MM.1S (cell line): ENCODE results near the gene EVI2A.

Experiments used
- CTCF ChIP-seq: fragments of 300-600 bp; sonication (generic); IDR thresholded peaks from 2 replicates; pipeline ENCODE4 v1.5.1; 2016; ENCODE audit warnings: antibody characterized with exemption, low read length, mixed read lengths
- EZH2 ChIP-seq: fragments of 300-600 bp; sonication (generic); optimal IDR thresholded peaks from 2 replicates; pipeline ENCODE3; 2017; ENCODE audit warnings: low read depth, mild to moderate bottlenecking, antibody characterized with exemption, low read length, mixed read lengths

DNA sequence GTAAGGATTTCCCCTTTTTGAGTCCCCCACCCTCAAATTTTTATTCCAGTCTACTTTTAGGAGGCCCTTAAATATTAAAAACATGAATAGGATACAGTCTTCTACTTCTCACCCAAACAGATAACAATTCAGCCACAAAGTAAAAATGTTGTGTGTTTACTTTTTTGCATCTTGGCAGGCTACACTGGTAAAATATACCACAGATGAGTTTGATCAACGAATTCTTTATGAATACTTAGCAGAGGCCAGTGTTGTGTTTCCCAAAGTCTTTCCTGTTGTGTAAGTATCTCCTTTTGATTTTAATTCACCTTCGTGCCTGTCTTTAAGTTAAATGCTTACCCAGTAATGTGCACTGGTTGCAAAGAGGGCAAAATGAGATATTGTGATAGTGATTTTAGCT, 35.7 kb upstream of the EVI2A start:
- TF ChIP-seq EZH2 (no peak), CTCF (no peak)
